HepG2 (cell line): ENCODE measurements around the gene LRP1-AS. TPM values are rescaled to one million over a fixed set of nuclear protein-coding genes. Genes with fewer than 3 reads are reported as not detected.

ENCODE experiments used
- E2F1 ChIP-seq: sonication (generic); formaldehyde crosslinking; IDR thresholded peaks from 2 replicates; pipeline ENCODE4 v1.5.0; 2020; ENCODE audit warnings: missing genetic modification reagents
- ELF3 ChIP-seq: IDR thresholded peaks from 2 replicates; pipeline ENCODE4 v1.6.1; 2016; ENCODE audit warnings: missing genetic modification reagents, missing compliant biosample characterization
- GATAD2A ChIP-seq: IDR thresholded peaks from 2 replicates; pipeline ENCODE4 v1.6.1; 2016
- HBP1 ChIP-seq: IDR thresholded peaks from 2 replicates; pipeline ENCODE4 v1.6.1; 2016; ENCODE audit warnings: low read depth, control low read depth
- HMG20B ChIP-seq: conservative IDR thresholded peaks from 2 replicates; pipeline ENCODE4 v1.6.1; 2016; ENCODE audit warnings: missing genetic modification reagents, missing compliant biosample characterization
- IRF2 ChIP-seq: IDR thresholded peaks from 2 replicates; pipeline ENCODE4 v1.6.1; 2018; ENCODE audit warnings: missing genetic modification reagents, missing compliant biosample characterization
- JUND ChIP-seq: sonication (generic); formaldehyde crosslinking; IDR thresholded peaks from 2 replicates; pipeline ENCODE4 v1.8.0; 2022; ENCODE audit warnings: mild to moderate bottlenecking, missing genetic modification reagents
- MAX ChIP-seq: IDR thresholded peaks from 2 replicates; pipeline ENCODE4 v1.6.1; 2012; ENCODE audit warnings: inconsistent platforms
- THAP11 ChIP-seq: IDR thresholded peaks from 2 replicates; pipeline ENCODE4 v1.6.1; 2016; ENCODE audit warnings: missing biosample characterization, missing genetic modification reagents
- ZNF281 ChIP-seq: sonication (generic); formaldehyde crosslinking; IDR thresholded peaks from 2 replicates; pipeline ENCODE4 v1.4.0; 2020; ENCODE audit warnings: missing genetic modification reagents, borderline replicate concordance
- ZNF512B ChIP-seq: sonication (generic); formaldehyde crosslinking; IDR thresholded peaks from 2 replicates; pipeline ENCODE4 v1.5.1; 2020; ENCODE audit warnings: missing genetic modification reagents, mild to moderate bottlenecking, borderline replicate concordance
- ZNF543 ChIP-seq: sonication (generic); formaldehyde crosslinking; IDR thresholded peaks from 2 replicates; pipeline ENCODE4 v1.4.0; 2020; ENCODE audit warnings: mild to moderate bottlenecking, missing genetic modification reagents
- ZNF646 ChIP-seq: sonication (generic); formaldehyde crosslinking; IDR thresholded peaks from 2 replicates; pipeline ENCODE4 v1.9.0; 2021; ENCODE audit warnings: mild to moderate bottlenecking, missing genetic modification reagents
- polyA plus RNA-seq, 8 experiments: library from polyadenylated mRNA; depleted of rRNA in 3 of 8; stranded (reverse) in 7 of 8; unstranded in 1 of 8; fragments of >200 nt; fragmentation: Illumina TruSeq in 4 of 8; extraction: Trizol in 4 of 8; gene quantifications; 2 replicates each; pipeline versions ENCODE4 v1.2.1 to v1.2.3, GENCODE V29; 2011 to 2016; ENCODE audit warnings: low read depth in 4 of 8, missing spikeins in 1 of 8, mixed read lengths in 1 of 8; ENCODE audit not compliant: insufficient read depth in 1 of 8
- total RNA-seq, 5 experiments: library from RNA; depleted of rRNA; stranded (reverse); fragments of >200 nt; fragmentation: Illumina TruSeq; extraction: Trizol; gene quantifications; 2 replicates each; pipeline ENCODE4 v1.2.3, GENCODE V29; 2016; ENCODE audit warnings: low read depth in 1 of 5

LRP1-AS gene
- total and polyA plus RNA-seq, 2 of the 13 experiments (the other 11 are each of a cell fraction or from before 2014, with no cell fraction given): 0.20 TPM; not detected in 1

- TF ChIP-seq ZNF646 (CRISPR knock-in tag) (no peak), HMG20B (CRISPR knock-in tag) (0 out of 2 replicates have a peak, but pooled peaks have one; percentile 38), GATAD2A (CRISPR knock-in tag) (peak; percentile 95), THAP11 (CRISPR knock-in tag) (peak; percentile 65), ELF3 (CRISPR knock-in tag) (peak; percentile 87), IRF2 (CRISPR knock-in tag) (peak; percentile 57), E2F1 (CRISPR knock-in tag) (no peak), ZNF543 (no peak), HBP1 (CRISPR knock-in tag) (0 out of 2 replicates have a peak, but pooled peaks have one; percentile 51), ZNF512B (CRISPR knock-in tag) (no peak), MAX (peak; percentile 45; the same call in 1 of the 2 replicates), JUND (no peak; the same call in 1 of the 2 replicates), ZNF281 (peak; percentile 33; the same call in 1 of the 2 replicates)
Observed at GRCh38 chr12:57148469-57149244, 1.2 kb upstream of the LRP1-AS start (continued).
